ENCODE results near the gene SLA2.
"Not testable (repeated sequence)": the region's sequence is repeated elsewhere in the genome, so short reads cannot be mapped to it uniquely, and the experiment has no call there.

Gene SLA2

GRCh38 chr20:36644032-36644705 is 1.8 kb downstream of the SLA2 start:
- Histone ChIP-seq H3K36me3 (ENCODE audit: control insufficient read depth, insufficient read depth, low read length) (no peaks in the 10 kb centered on the region), H3K4me1 (ENCODE audit: control insufficient read depth, insufficient read depth, low read length) (peaks cover 5% of the 10 kb centered on the region), H3K4me3 (ENCODE audit: low read depth, low read length) (no peak overlapping the region), H3K9me3 (ENCODE audit: control insufficient read depth, insufficient read depth, low read length) (no peaks in the 10 kb centered on the region), H3K9ac (ENCODE audit: low read depth, low read length) (no peak overlapping the region), H3K27me3 (ENCODE audit: control insufficient read depth, insufficient read depth, low read length) (no peaks in the 10 kb centered on the region)

GRCh38 chr20:36642136-36642535 is 3.9 kb downstream of the SLA2 start:
- Histone ChIP-seq H3K27me3 (ENCODE audit: control insufficient read depth, insufficient read depth, low read length) (no peaks in the 10 kb centered on the region), H3K4me1 (ENCODE audit: control insufficient read depth, insufficient read depth, low read length) (peaks cover 5% of the 10 kb centered on the region), H3K9ac (ENCODE audit: low read depth, low read length) (no peak overlapping the region), H3K36me3 (ENCODE audit: control insufficient read depth, insufficient read depth, low read length) (no peaks in the 10 kb centered on the region), H3K9me3 (ENCODE audit: control insufficient read depth, insufficient read depth, low read length) (no peaks in the 10 kb centered on the region), H3K4me3 (ENCODE audit: low read depth, low read length) (no peak overlapping the region)

- no peak overlapping the region for H3K9ac ChIP-seq (ENCODE audit: low read depth, low read length)
- H3K4me3 ChIP-seq (ENCODE audit: low read depth, low read length), result no peak overlapping the region
- H3K9me3 ChIP-seq (ENCODE audit: control insufficient read depth, insufficient read depth, low read length), result no peaks in the 10 kb centered on the region
- peaks cover 3% of the 10 kb centered on the region for H3K4me1 ChIP-seq (ENCODE audit: control insufficient read depth, insufficient read depth, low read length)
- H3K36me3 ChIP-seq (ENCODE audit: control insufficient read depth, insufficient read depth, low read length), result no peaks in the 10 kb centered on the region
- no peaks in the 10 kb centered on the region for H3K27me3 ChIP-seq (ENCODE audit: control insufficient read depth, insufficient read depth, low read length)
Observed at GRCh38 chr20:36641506-36641843, 4.5 kb downstream of the SLA2 start.

- not testable (repeated sequence) for H3K9me3 ChIP-seq (ENCODE audit: control insufficient read depth, insufficient read depth, low read length); H3K36me3 ChIP-seq (ENCODE audit: control insufficient read depth, insufficient read depth, low read length); H3K4me1 ChIP-seq (ENCODE audit: control insufficient read depth, insufficient read depth, low read length); H3K27me3 ChIP-seq (ENCODE audit: control insufficient read depth, insufficient read depth, low read length); H3K4me3 ChIP-seq (ENCODE audit: low read depth, low read length); H3K9ac ChIP-seq (ENCODE audit: low read depth, low read length)
Observed at GRCh38 chr20:36638876-36639400, 7.1 kb downstream of the SLA2 start.

- Histone ChIP-seq H3K4me1 (ENCODE audit: control insufficient read depth, insufficient read depth, low read length) (no peaks in the 10 kb centered on the region), H3K4me3 (ENCODE audit: low read depth, low read length) (no peak overlapping the region), H3K9ac (ENCODE audit: low read depth, low read length) (no peak overlapping the region), H3K36me3 (ENCODE audit: control insufficient read depth, insufficient read depth, low read length) (no peaks in the 10 kb centered on the region), H3K27me3 (ENCODE audit: control insufficient read depth, insufficient read depth, low read length) (no peaks in the 10 kb centered on the region), H3K9me3 (ENCODE audit: control insufficient read depth, insufficient read depth, low read length) (no peaks in the 10 kb centered on the region)
Observed at GRCh38 chr20:36634342-36634741, 11.7 kb downstream of the SLA2 start.

GRCh38 chr20:36633285-36633772 is 12.7 kb downstream of the SLA2 start:
- H3K9ac ChIP-seq (ENCODE audit: low read depth, low read length), result no peak overlapping the region
- no peaks in the 10 kb centered on the region for H3K9me3 ChIP-seq (ENCODE audit: control insufficient read depth, insufficient read depth, low read length)
- no peak overlapping the region for H3K4me3 ChIP-seq (ENCODE audit: low read depth, low read length)
- no peaks in the 10 kb centered on the region for H3K27me3 ChIP-seq (ENCODE audit: control insufficient read depth, insufficient read depth, low read length)
- H3K4me1 ChIP-seq (ENCODE audit: control insufficient read depth, insufficient read depth, low read length), result no peaks in the 10 kb centered on the region
- no peaks in the 10 kb centered on the region for H3K36me3 ChIP-seq (ENCODE audit: control insufficient read depth, insufficient read depth, low read length)

- Histone ChIP-seq H3K9ac (ENCODE audit: low read depth, low read length) (no peak overlapping the region), H3K9me3 (ENCODE audit: control insufficient read depth, insufficient read depth, low read length) (no peaks in the 10 kb centered on the region), H3K4me3 (ENCODE audit: low read depth, low read length) (no peak overlapping the region), H3K4me1 (ENCODE audit: control insufficient read depth, insufficient read depth, low read length) (no peaks in the 10 kb centered on the region), H3K27me3 (ENCODE audit: control insufficient read depth, insufficient read depth, low read length) (no peaks in the 10 kb centered on the region), H3K36me3 (ENCODE audit: control insufficient read depth, insufficient read depth, low read length) (no peaks in the 10 kb centered on the region)
Observed at GRCh38 chr20:36632487-36633284, 13.3 kb downstream of the SLA2 start.

- H3K9ac ChIP-seq (ENCODE audit: low read depth, low read length), result no peak overlapping the region
- no peaks in the 10 kb centered on the region for H3K9me3 ChIP-seq (ENCODE audit: control insufficient read depth, insufficient read depth, low read length)
- no peaks in the 10 kb centered on the region for H3K27me3 ChIP-seq (ENCODE audit: control insufficient read depth, insufficient read depth, low read length)
- H3K36me3 ChIP-seq (ENCODE audit: control insufficient read depth, insufficient read depth, low read length), result no peaks in the 10 kb centered on the region
- no peak overlapping the region for H3K4me3 ChIP-seq (ENCODE audit: low read depth, low read length)
- H3K4me1 ChIP-seq (ENCODE audit: control insufficient read depth, insufficient read depth, low read length), result no peaks in the 10 kb centered on the region
Observed at GRCh38 chr20:36632147-36632486, 13.9 kb downstream of the SLA2 start.

- Histone ChIP-seq H3K4me3 (ENCODE audit: low read depth, low read length) (no peak overlapping the region), H3K9me3 (ENCODE audit: control insufficient read depth, insufficient read depth, low read length) (no peaks in the 10 kb centered on the region), H3K4me1 (ENCODE audit: control insufficient read depth, insufficient read depth, low read length) (no peaks in the 10 kb centered on the region), H3K27me3 (ENCODE audit: control insufficient read depth, insufficient read depth, low read length) (no peaks in the 10 kb centered on the region), H3K36me3 (ENCODE audit: control insufficient read depth, insufficient read depth, low read length) (no peaks in the 10 kb centered on the region), H3K9ac (ENCODE audit: low read depth, low read length) (no peak overlapping the region)
Observed at GRCh38 chr20:36631646-36632045, 14.3 kb downstream of the SLA2 start.

- Histone ChIP-seq H3K9me3 (ENCODE audit: control insufficient read depth, insufficient read depth, low read length) (no peaks in the 10 kb centered on the region), H3K36me3 (ENCODE audit: control insufficient read depth, insufficient read depth, low read length) (no peaks in the 10 kb centered on the region), H3K9ac (ENCODE audit: low read depth, low read length) (no peak overlapping the region), H3K4me3 (ENCODE audit: low read depth, low read length) (no peak overlapping the region), H3K27me3 (ENCODE audit: control insufficient read depth, insufficient read depth, low read length) (no peaks in the 10 kb centered on the region), H3K4me1 (ENCODE audit: control insufficient read depth, insufficient read depth, low read length) (no peaks in the 10 kb centered on the region)
Observed at GRCh38 chr20:36629719-36630681, 16.0 kb downstream of the SLA2 start.

- Histone ChIP-seq H3K4me1 (ENCODE audit: control insufficient read depth, insufficient read depth, low read length) (peaks cover 8% of the 10 kb centered on the region), H3K4me3 (ENCODE audit: low read depth, low read length) (no peak overlapping the region), H3K9me3 (ENCODE audit: control insufficient read depth, insufficient read depth, low read length) (no peaks in the 10 kb centered on the region), H3K27me3 (ENCODE audit: control insufficient read depth, insufficient read depth, low read length) (no peaks in the 10 kb centered on the region), H3K9ac (ENCODE audit: low read depth, low read length) (no peak overlapping the region), H3K36me3 (ENCODE audit: control insufficient read depth, insufficient read depth, low read length) (no peaks in the 10 kb centered on the region)
Observed at GRCh38 chr20:36628076-36628475, 17.9 kb downstream of the SLA2 start.
